HG03039 (cell line): ENCODE measurements around the gene GMDS.

ENCODE experiments used
- ATAC-seq: cut with Tn5 transposase; IDR thresholded peaks from one replicate; pipeline ENCODE4 v1.9.1; 2021; ENCODE audit warnings: mild to moderate bottlenecking, moderate library complexity; ENCODE audit not compliant: unreplicated experiment

Gene GMDS

GRCh38 chr6:2242311-2242710, 3.1 kb downstream of the GMDS start:
- ATAC-seq, result no peak

GRCh38 chr6:2240961-2241360, 4.4 kb downstream of the GMDS start:
- ATAC-seq, result no peak

- ATAC-seq, result no peak
Observed at GRCh38 chr6:2237001-2237400, 8.4 kb downstream of the GMDS start.

- no peak for ATAC-seq
Observed at GRCh38 chr6:2235777-2236495, 9.5 kb downstream of the GMDS start.

GRCh38 chr6:2232445-2232844, 13.0 kb downstream of the GMDS start:
- ATAC-seq, result no peak

GRCh38 chr6:2231438-2231837, 14.0 kb downstream of the GMDS start:
- ATAC-seq, result no peak

- peak; percentile 57 for ATAC-seq
Observed at GRCh38 chr6:2230659-2231277, 14.6 kb downstream of the GMDS start.

- ATAC-seq, result no peak
Observed at GRCh38 chr6:2229742-2230141, 15.7 kb downstream of the GMDS start.

- no peak for ATAC-seq
Observed at GRCh38 chr6:2229039-2229438, 16.4 kb downstream of the GMDS start.

- no peak for ATAC-seq
Observed at GRCh38 chr6:2228392-2228791, 17.0 kb downstream of the GMDS start.

- ATAC-seq, result no peak
Observed at GRCh38 chr6:2226775-2227174, 18.6 kb downstream of the GMDS start.

GRCh38 chr6:2225422-2226392, 19.7 kb downstream of the GMDS start:
- no peak for ATAC-seq

- no peak for ATAC-seq
Observed at GRCh38 chr6:2224847-2225382, 20.5 kb downstream of the GMDS start.

GRCh38 chr6:2222275-2222842, 23.0 kb downstream of the GMDS start:
- no peak for ATAC-seq

- no peak for ATAC-seq
Observed at GRCh38 chr6:2221726-2222274, 23.6 kb downstream of the GMDS start.

GRCh38 chr6:2220154-2220553, 25.3 kb downstream of the GMDS start:
- no peak for ATAC-seq

- ATAC-seq, result no peak
Observed at GRCh38 chr6:2218866-2219265, 26.5 kb downstream of the GMDS start.

- ATAC-seq, result no peak
Observed at GRCh38 chr6:2216794-2217383, 28.5 kb downstream of the GMDS start.

- ATAC-seq, result no peak
Observed at GRCh38 chr6:2215342-2215741, 30.1 kb downstream of the GMDS start.

GRCh38 chr6:2213086-2213485, 32.3 kb downstream of the GMDS start:
- ATAC-seq, result no peak
